Activated T-helper 1 cell treated with anti-CD3 and anti-CD28 coated beads, Interleukin-2, amount 50 U/mL, for 16 hours (primary cell): ENCODE results near the gene INTS1.

Source experiments
- DNase-seq, 2 donors: peaks; one replicate each; pipeline ENCODE4 v3.0.0-alpha.2; 2020; ENCODE audit warnings: low read depth in 1 of 2, low spot score in 1 of 2

The INTS1 gene

GRCh38 chr7:1503816-1504775, at the start of gene INTS1:
Gene INTS1, minus strand, starts transcription at chr7:1504389. Its CDS starts 429 bp downstream, at chr7:1503960.
- peak; percentile 83 to 85 for DNase-seq

- DNase-seq: no peak
Observed at GRCh38 chr7:1553512-1554210, 49.5 kb upstream of the INTS1 start.

GRCh38 chr7:1552200-1552599, 48.0 kb upstream of the INTS1 start:
- DNase-seq: no peak

- no peak for DNase-seq
Observed at GRCh38 chr7:1550846-1551155, 46.6 kb upstream of the INTS1 start.

- no peak for DNase-seq
Observed at GRCh38 chr7:1550005-1550845, 46.0 kb upstream of the INTS1 start.

- DNase-seq: no peak
Observed at GRCh38 chr7:1549357-1550004, 45.3 kb upstream of the INTS1 start.

- no peak for DNase-seq
Observed at GRCh38 chr7:1548944-1549343, 44.8 kb upstream of the INTS1 start.

- DNase-seq: no peak
Observed at GRCh38 chr7:1548438-1548831, 44.2 kb upstream of the INTS1 start.

- DNase-seq: no peak
Observed at GRCh38 chr7:1547777-1548437, 43.7 kb upstream of the INTS1 start.

GRCh38 chr7:1546909-1547776, 43.0 kb upstream of the INTS1 start:
- DNase-seq: no peak

GRCh38 chr7:1546274-1546908, 42.2 kb upstream of the INTS1 start:
- no peak for DNase-seq

GRCh38 chr7:1545417-1546246, 41.4 kb upstream of the INTS1 start:
- no peak for DNase-seq

- DNase-seq: no peak
Observed at GRCh38 chr7:1544896-1545416, 40.8 kb upstream of the INTS1 start.

- no peak for DNase-seq
Observed at GRCh38 chr7:1544178-1544895, 40.1 kb upstream of the INTS1 start.

GRCh38 chr7:1543826-1544177, 39.6 kb upstream of the INTS1 start:
- no peak for DNase-seq

- no peak for DNase-seq
Observed at GRCh38 chr7:1542841-1543747, 38.9 kb upstream of the INTS1 start.
